ENCODE results near the gene DDX51.

GRCh38 chr12:132121283-132121682, 22.8 kb downstream of the DDX51 start:
- TF ChIP-seq CTCF (conservative IDR thresholded peaks at IDR 0.05; ENCODE audit: low read depth, low read length) (no peak), EZH2phosphoT487 (IDR thresholded peaks at IDR 0.05; ENCODE audit: borderline replicate concordance, low read length) (no peak)

Data from PC-3 (cell line).